GM19452 (cell line): ENCODE results near the gene FCRL6.
A peak's percentile ranks its signal among the peaks of the same experiment; 100 is the strongest.

Source experiments
- ATAC-seq: cut with Tn5 transposase; IDR thresholded peaks from one replicate; pipeline ENCODE4 v1.9.1; 2021; ENCODE audit not compliant: unreplicated experiment

Gene FCRL6

GRCh38 chr1:159799446-159799985, 2.6 kb upstream of the FCRL6 start:
- ATAC-seq = no peak

GRCh38 chr1:159800177-159800930, 1.8 kb upstream of the FCRL6 start:
- ATAC-seq = peak; percentile 75

GRCh38 chr1:159803956-159804689, 2.0 kb downstream of the FCRL6 start:
- ATAC-seq = no peak

GRCh38 chr1:159804924-159805323, 2.8 kb downstream of the FCRL6 start:
- ATAC-seq = no peak

- no peak for ATAC-seq
Measured at GRCh38 chr1:159815926-159816325, 13.8 kb downstream of the FCRL6 start.

- no peak for ATAC-seq
Measured at GRCh38 chr1:159817276-159818041, 15.3 kb downstream of the FCRL6 start.

GRCh38 chr1:159821171-159821867, 19.2 kb downstream of the FCRL6 start:
- peak; percentile 48 for ATAC-seq

GRCh38 chr1:159823406-159823805, 21.2 kb downstream of the FCRL6 start:
- no peak for ATAC-seq

GRCh38 chr1:159825564-159825963, 23.4 kb downstream of the FCRL6 start:
- no peak for ATAC-seq

- no peak for ATAC-seq
Measured at GRCh38 chr1:159826441-159827101, 24.4 kb downstream of the FCRL6 start, which contains the start of gene SLAMF8. SLAMF8 (plus strand) TSS chr1:159826873; CDS start chr1:159826899, 26 bp downstream.

GRCh38 chr1:159827102-159827490, 24.9 kb downstream of the FCRL6 start:
- no peak for ATAC-seq

GRCh38 chr1:159827549-159827948, 25.4 kb downstream of the FCRL6 start:
- no peak for ATAC-seq

GRCh38 chr1:159828176-159828575, 26.0 kb downstream of the FCRL6 start:
- ATAC-seq = no peak

GRCh38 chr1:159828581-159829272, 26.6 kb downstream of the FCRL6 start:
- ATAC-seq = no peak

GRCh38 chr1:159829273-159829634, 27.1 kb downstream of the FCRL6 start:
- ATAC-seq = peak; percentile 55

- ATAC-seq = no peak
Measured at GRCh38 chr1:159829822-159830465, 27.8 kb downstream of the FCRL6 start.

GRCh38 chr1:159830722-159831121, 28.6 kb downstream of the FCRL6 start:
- ATAC-seq = no peak

GRCh38 chr1:159831412-159832141, 29.4 kb downstream of the FCRL6 start:
- ATAC-seq = no peak
